ENCODE data around the gene DCBLD2. TPM values are rescaled to one million over a fixed set of nuclear protein-coding genes. Genes with fewer than 3 reads are reported as not detected.

Gene DCBLD2
- total and polyA plus RNA-seq, 2 of the 4 experiments (the other 2 are of a cell fraction), result 121 to 196 TPM

GRCh38 chr3:98892263-98892662 is 9.2 kb downstream of the DCBLD2 start:
- TF ChIP-seq RCOR1 (IDR thresholded peaks at IDR 0.05; ENCODE audit: insufficient replicate concordance, low read length) (no peak), USF2 (IDR thresholded peaks at IDR 0.05; ENCODE audit: low read depth, low read length) (no peak), NFE2L2 (IDR thresholded peaks at IDR 0.05; ENCODE audit: low read depth, low read length) (no peak), MAZ (IDR thresholded peaks at IDR 0.05; ENCODE audit: borderline replicate concordance, low read depth, low read length) (no peak)
- peaks cover 0 to 67% of the 10 kb centered on the region in 2 experiments; a peak in 2 of 4 replicates for H3K79me1 ChIP-seq (ENCODE audit: low read depth in 1 of 2, low read length in 2 of 2)
- H3K56ac ChIP-seq (ENCODE audit: extremely low read depth, insufficient read depth, low read length), result no peak overlapping the region
- DNase-seq (no peak), ATAC-seq (ENCODE audit: low read depth) (no peak)
- H3K27me3 ChIP-seq (ENCODE audit: control insufficient read depth, insufficient read depth, low read length), result no peaks in the 10 kb centered on the region
- H4K8ac ChIP-seq (ENCODE audit: low read depth in 2 of 2, low read length in 2 of 2), result peak overlapping the region in 1 of 2 experiments; percentile 36; a peak in 1 of 4 replicates
- 0 out of 2 replicates have a peak overlapping the region, but pooled peaks have one; percentile 38 for H2BK20ac ChIP-seq (ENCODE audit: low read depth, low read length)
- no peak overlapping the region for H4K91ac ChIP-seq (ENCODE audit: insufficient read depth, low read depth, low read length)
- peaks cover 35% of the 10 kb centered on the region for H3K4me1 ChIP-seq (ENCODE audit: control insufficient read depth, insufficient read depth, low read length)
- no CpG with 5 or more reads among the region's 3 CpGs for WGBS, 2 experiments (ENCODE audit: extremely low coverage in 2 of 2, insufficient read length in 1 of 2)
- no peak overlapping the region for H2BK120ac ChIP-seq (ENCODE audit: low read depth, low read length)
- H2AK5ac ChIP-seq (ENCODE audit: low read depth, low read length), result no peak overlapping the region
- in situ Hi-C loops (cut with MboI; ENCODE audit: low sequenced_read_pairs) (no loop called here), dilution Hi-C loops (cut with HindIII; ENCODE audit: low sequenced_read_pairs, unreplicated experiment) (no loop called here), intact Hi-C loops (cut with micrococcal nuclease) (no loop called here)
- no peak overlapping the region for H3K9ac ChIP-seq (ENCODE audit: low read depth, low read length)
- peak overlapping the region; percentile 33; the same call in 1 of the 2 replicates for H3K27ac ChIP-seq (ENCODE audit: insufficient read depth, low read length)
- H3K9me3 ChIP-seq (ENCODE audit: control insufficient read depth, insufficient read depth, low read length), result no peaks in the 10 kb centered on the region
- H2AFZ ChIP-seq (replicated peaks; ENCODE audit: low read length, poor library complexity), result no peak overlapping the region
- ChIA-PET CTCF (no interaction called here), POLR2A (ENCODE audit: unreplicated experiment) (no interaction called here)
- H4K20me1 ChIP-seq (ENCODE audit: insufficient read depth, low read length), result peaks cover 72% of the 10 kb centered on the region
- peaks cover 33% of the 10 kb centered on the region for H3K9me1 ChIP-seq (ENCODE audit: insufficient read depth, low read length)
- H3K14ac ChIP-seq (replicated peaks; ENCODE audit: low read depth, low read length), result peak overlapping the region; percentile 4
- no peak overlapping the region for H3K4me3 ChIP-seq (ENCODE audit: insufficient read depth, low read depth, low read length)
- H3K4me2 ChIP-seq (ENCODE audit: low read depth, low read length), result peak overlapping the region; percentile 50; the same call in 1 of the 2 replicates
- peak overlapping the region; percentile 46; the same call in 1 of the 2 replicates for H3K18ac ChIP-seq (ENCODE audit: low read depth, low read length)
- BruUV-seq (replicated peaks), result no TSS peak
- peak overlapping the region; percentile 50; the same call in 1 of the 2 replicates for H3K4ac ChIP-seq (ENCODE audit: low read depth, low read length)
- H2AK9ac ChIP-seq (replicated peaks; ENCODE audit: low read depth, low read length, poor library complexity), result peak overlapping the region; percentile 20
- H4K5ac ChIP-seq (ENCODE audit: low read depth, low read length), result 0 out of 2 replicates have a peak overlapping the region, but pooled peaks have one; percentile 39
- peak overlapping the region; percentile 56 for H2BK5ac ChIP-seq (ENCODE audit: low read depth, low read length, poor library complexity, severe bottlenecking)
- H2BK15ac ChIP-seq (ENCODE audit: low read depth, low read length), result no peak overlapping the region
- peak overlapping the region; percentile 14; the same call in 1 of the 2 replicates for H3K23ac ChIP-seq (ENCODE audit: low read depth, low read length)
- H3K36me3 ChIP-seq (ENCODE audit: control insufficient read depth, insufficient read depth, low read length), result peaks cover 4% of the 10 kb centered on the region; the same call in 1 of the 2 replicates
